MM.1S (cell line): ENCODE results near the gene ZBTB5.

Source experiments
- DNase-seq: peaks from one replicate; pipeline ENCODE4 v3.0.0-alpha.2; 2015
- H2AFZ ChIP-seq: fragments of 300-600 bp; sonication (generic); 2 replicates; pipeline ENCODE4 v1.6.0; 2016; ENCODE audit warnings: antibody characterized with exemption, low read length
- H3F3A ChIP-seq: fragments of 300-600 bp; sonication (generic); 2 replicates; pipeline ENCODE4 v1.6.1; 2016; ENCODE audit warnings: mild to moderate bottlenecking, antibody characterized with exemption, low read length, moderate library complexity, mixed read lengths; ENCODE audit not compliant: insufficient read depth
- H3K27ac ChIP-seq: fragments of 300-600 bp; sonication (generic); 2 replicates; pipeline ENCODE4 v1.5.1; 2016; ENCODE audit warnings: mild to moderate bottlenecking, low read length
- H3K27me3 ChIP-seq: fragments of 300-600 bp; sonication (generic); replicated peaks from 2 replicates; pipeline ENCODE4 v1.6.0; 2016; ENCODE audit warnings: low read length; ENCODE audit not compliant: insufficient read depth
- H3K36me3 ChIP-seq: fragments of 300-600 bp; sonication (generic); replicated peaks from 2 replicates; pipeline ENCODE4 v1.6.1; 2016; ENCODE audit warnings: mild to moderate bottlenecking, low read length, mixed read lengths; ENCODE audit not compliant: insufficient read depth
- H3K4me1 ChIP-seq: fragments of 300-600 bp; sonication (generic); 2 replicates; pipeline ENCODE4 v1.6.1; 2016; ENCODE audit warnings: low read length, mixed read lengths
- H3K4me2 ChIP-seq: fragments of 300-600 bp; sonication (generic); 2 replicates; pipeline ENCODE4 v1.6.0; 2016; ENCODE audit warnings: low read depth, low read length
- H3K4me3 ChIP-seq: fragments of 300-600 bp; sonication (generic); 2 replicates; pipeline ENCODE4 v1.5.1; 2016; ENCODE audit warnings: low read length, mixed read lengths
- H3K79me2 ChIP-seq: fragments of 300-600 bp; sonication (generic); 2 replicates; pipeline ENCODE4 v1.6.1; 2016; ENCODE audit warnings: mixed run types, low read length, mixed read lengths
- H3K9ac ChIP-seq: fragments of 300-600 bp; sonication (generic); 2 replicates; pipeline ENCODE4 v1.6.1; 2016; ENCODE audit warnings: low read length, mixed read lengths
- H3K9me2 ChIP-seq: fragments of 300-600 bp; sonication (generic); replicated peaks from 2 replicates; pipeline ENCODE4 v1.6.1; 2016; ENCODE audit warnings: mild to moderate bottlenecking, low read length, mixed read lengths; ENCODE audit not compliant: insufficient read depth
- H3K9me3 ChIP-seq: fragments of 300-600 bp; sonication (generic); replicated peaks from 2 replicates; pipeline ENCODE4 v1.6.1; 2016; ENCODE audit warnings: mild to moderate bottlenecking, low read length, mixed read lengths; ENCODE audit not compliant: insufficient read depth
- H4K20me1 ChIP-seq: fragments of 300-600 bp; sonication (generic); 2 replicates; pipeline ENCODE4 v1.6.1; 2016; ENCODE audit warnings: mild to moderate bottlenecking, low read length, moderate library complexity, mixed read lengths; ENCODE audit not compliant: insufficient read depth
- CTCF ChIP-seq: fragments of 300-600 bp; sonication (generic); IDR thresholded peaks from 2 replicates; pipeline ENCODE4 v1.5.1; 2016; ENCODE audit warnings: antibody characterized with exemption, low read length, mixed read lengths
- EZH2 ChIP-seq: fragments of 300-600 bp; sonication (generic); optimal IDR thresholded peaks from 2 replicates; pipeline ENCODE3; 2017; ENCODE audit warnings: low read depth, mild to moderate bottlenecking, antibody characterized with exemption, low read length, mixed read lengths
- EZH2phosphoT487 ChIP-seq: fragments of 300-600 bp; sonication (generic); IDR thresholded peaks from 2 replicates; pipeline ENCODE4 v1.6.1; 2018; ENCODE audit warnings: antibody characterized with exemption, low read length

ZBTB5 gene

GRCh38 chr9:37407468-37407867 is 57.8 kb downstream of the ZBTB5 start:
- Histone ChIP-seq H3K36me3 (no peaks in the 10 kb centered on the region), H3K79me2 (no peaks in the 10 kb centered on the region), H2AFZ (no peak overlapping the region), H3K9me3 (no peaks in the 10 kb centered on the region), H3K27me3 (peaks cover 24% of the 10 kb centered on the region), H3K27ac (no peak overlapping the region), H3K4me1 (peaks cover 16% of the 10 kb centered on the region), H3K9ac (no peak overlapping the region), H4K20me1 (no peaks in the 10 kb centered on the region), H3K4me2 (no peak overlapping the region), H3F3A (peaks cover 14% of the 10 kb centered on the region), H3K4me3 (no peak overlapping the region), H3K9me2 (no peaks in the 10 kb centered on the region)
- no peak for DNase-seq
- TF ChIP-seq CTCF (peak; percentile 33; the same call in 1 of the 2 replicates), EZH2 (no peak), EZH2phosphoT487 (no peak)

GRCh38 chr9:37406603-37407401 is 58.4 kb downstream of the ZBTB5 start:
- Histone ChIP-seq H3K9ac (no peak overlapping the region), H3K79me2 (no peaks in the 10 kb centered on the region), H3F3A (peaks cover 14% of the 10 kb centered on the region), H3K36me3 (no peaks in the 10 kb centered on the region), H3K4me3 (no peak overlapping the region), H3K4me1 (peaks cover 16% of the 10 kb centered on the region), H2AFZ (no peak overlapping the region), H3K4me2 (no peak overlapping the region), H3K27me3 (peaks cover 17% of the 10 kb centered on the region), H3K9me2 (no peaks in the 10 kb centered on the region), H4K20me1 (no peaks in the 10 kb centered on the region), H3K9me3 (no peaks in the 10 kb centered on the region), H3K27ac (no peak overlapping the region)
- no peak for DNase-seq
- TF ChIP-seq EZH2 (no peak), CTCF (no peak), EZH2phosphoT487 (no peak)

- no peak overlapping the region for H3K4me3 ChIP-seq
- H3K9ac ChIP-seq, result no peak overlapping the region
These were observed 59.4 kb downstream of the ZBTB5 start for GRCh38 chr9:37405764-37406380.

More at GRCh38 chr9:37405764-37406380, 59.4 kb downstream of the ZBTB5 start:
- TF ChIP-seq EZH2phosphoT487 (no peak), EZH2 (no peak), CTCF (no peak)
- H3K79me2 ChIP-seq, result no peaks in the 10 kb centered on the region
- H3K27ac ChIP-seq, result no peak overlapping the region
- DNase-seq, result no peak
- peaks cover 16% of the 10 kb centered on the region for H3K4me1 ChIP-seq
- no peaks in the 10 kb centered on the region for H3K9me3 ChIP-seq
- no peaks in the 10 kb centered on the region for H3K9me2 ChIP-seq
- H4K20me1 ChIP-seq, result no peaks in the 10 kb centered on the region
- H3F3A ChIP-seq, result peaks cover 14% of the 10 kb centered on the region
- no peak overlapping the region for H2AFZ ChIP-seq
- H3K27me3 ChIP-seq, result peaks cover 8% of the 10 kb centered on the region
- H3K36me3 ChIP-seq, result no peaks in the 10 kb centered on the region
- no peak overlapping the region for H3K4me2 ChIP-seq
